Endothelial cell of umbilical vein (primary cell): ENCODE results near the gene LYZL1. TPM values are rescaled to one million over a fixed set of nuclear protein-coding genes. Genes with fewer than 3 reads are reported as not detected.

Source experiments
- BruUV-seq: library from RNA; stranded (reverse); fragments of 400-500 nt; replicated peaks from 2 replicates; lab custom pipeline; 2021; lab: Mats Ljungman, UMichigan
- CTCF ChIA-PET: fragments of 300-600, 350-600 bp; sonication (Branson Sonifier 250); formaldehyde crosslinking; loops from one replicate; lab custom pipeline; 2021; ENCODE audit warnings: antibody characterized with exemption, inconsistent platforms; lab: Charles Lee
- POLR2A ChIA-PET: fragments of 300-600, 350-600 bp; sonication (Branson Sonifier 250); formaldehyde crosslinking; loops from one replicate; lab custom pipeline; 2021; ENCODE audit warnings: antibody characterized with exemption, inconsistent platforms; lab: Charles Lee
- DNase-seq: peaks from one replicate; pipeline ENCODE4 v3.0.0-alpha.2; 2011; ENCODE audit warnings: low read depth, low spot score
- FAIRE-seq: peaks from 2 replicates; lab custom pipeline; 2011; peaks lifted over from hg19 to GRCh38; lab: Jason Lieb, UNC
- H2AFZ ChIP-seq: 2 replicates; pipeline ENCODE4 v1.6.0; 2012; ENCODE audit warnings: low read depth, low read length, control low read depth, inconsistent platforms
- H3K27ac ChIP-seq: 2 replicates; pipeline ENCODE4 v1.5.1; 2011; ENCODE audit warnings: low read depth, mild to moderate bottlenecking, control low read depth, low read length, moderate library complexity; ENCODE audit not compliant: insufficient read depth
- H3K27me3 ChIP-seq, 2 experiments: 2 replicates each; pipeline versions ENCODE4 v1.6.0 to v1.6.1; 2011; ENCODE audit warnings: low read length in 2 of 2, mixed read lengths in 1 of 2; ENCODE audit not compliant: control insufficient read depth in 2 of 2, insufficient read depth in 2 of 2
- H3K36me3 ChIP-seq, 2 experiments: 2 replicates in 1 of 2; 3 replicates in 1 of 2; pipeline ENCODE4 v1.5.1; 2011; ENCODE audit warnings: low read length in 2 of 2, mild to moderate bottlenecking in 1 of 2, moderate library complexity in 1 of 2; ENCODE audit not compliant: control insufficient read depth in 2 of 2, insufficient read depth in 2 of 2; ENCODE audit errors: extremely low read depth in 1 of 2
- H3K4me1 ChIP-seq: 3 replicates; pipeline ENCODE4 v1.5.1; 2011; ENCODE audit warnings: mild to moderate bottlenecking, low read length; ENCODE audit not compliant: control insufficient read depth, insufficient read depth; ENCODE audit errors: extremely low read depth
- H3K4me2 ChIP-seq: 2 replicates; pipeline ENCODE4 v1.6.1; 2011; ENCODE audit warnings: low read length, control low read depth, mixed read lengths; ENCODE audit not compliant: insufficient read depth
- H3K4me3 ChIP-seq, 3 experiments: fragments of 200-600 bp in 1 of 3; sonication (generic), shearing (Covaris generic) in 1 of 3; replicated peaks in 1 of 3; 2 replicates each; pipeline ENCODE4 v1.5.1; 2011 to 2016; ENCODE audit warnings: control low read depth in 3 of 3, low read length in 3 of 3, mild to moderate bottlenecking in 2 of 3, inconsistent platforms in 1 of 3, low read depth in 1 of 3, moderate library complexity in 1 of 3; ENCODE audit not compliant: insufficient read depth in 1 of 3
- H3K79me2 ChIP-seq: 2 replicates; pipeline ENCODE4 v1.6.0; 2012; ENCODE audit warnings: low read length, inconsistent platforms; ENCODE audit not compliant: control insufficient read depth, insufficient read depth
- H3K9ac ChIP-seq: replicated peaks from 2 replicates; pipeline ENCODE3; 2011; ENCODE audit warnings: low read length, control low read depth; ENCODE audit not compliant: insufficient read depth; ENCODE audit errors: extremely low read depth
- H3K9me1 ChIP-seq: replicated peaks from 3 replicates; pipeline ENCODE4 v1.6.0; 2011; ENCODE audit warnings: mild to moderate bottlenecking, low read length; ENCODE audit not compliant: control insufficient read depth, insufficient read depth; ENCODE audit errors: extremely low read depth
- H3K9me3 ChIP-seq: replicated peaks from 2 replicates; pipeline ENCODE4 v1.5.1; 2012; ENCODE audit warnings: low read length, inconsistent platforms; ENCODE audit not compliant: control insufficient read depth, insufficient read depth
- H4K20me1 ChIP-seq: replicated peaks from 2 replicates; pipeline ENCODE3; 2011; ENCODE audit warnings: mild to moderate bottlenecking, low read length; ENCODE audit not compliant: control insufficient read depth, insufficient read depth; ENCODE audit errors: extremely low read depth
- EZH2 ChIP-seq: IDR thresholded peaks from 2 replicates; pipeline ENCODE4 v1.6.1; 2012; ENCODE audit warnings: borderline replicate concordance, low read depth, mild to moderate bottlenecking, moderate library complexity, low read length, inconsistent platforms; ENCODE audit not compliant: severe bottlenecking
- FOS ChIP-seq: IDR thresholded peaks from 2 replicates; pipeline ENCODE4 v1.6.1; 2011; ENCODE audit warnings: mild to moderate bottlenecking, low read length, moderate library complexity, borderline replicate concordance; ENCODE audit not compliant: insufficient read depth
- GATA2 ChIP-seq: IDR thresholded peaks from 2 replicates; pipeline ENCODE4 v1.7.0; 2011; ENCODE audit warnings: low read depth, mild to moderate bottlenecking, moderate library complexity, mixed read lengths, low read length; ENCODE audit not compliant: insufficient read length, insufficient read depth
- JUN ChIP-seq: IDR thresholded peaks from 2 replicates; pipeline ENCODE4 v1.6.1; 2011; ENCODE audit warnings: borderline replicate concordance, low read depth; ENCODE audit not compliant: insufficient read length, insufficient read depth
- MYC ChIP-seq: IDR thresholded peaks from one replicate; pipeline ENCODE4 v1.6.1; 2011; ENCODE audit warnings: mild to moderate bottlenecking, low read depth, low read length
- POLR2A ChIP-seq: IDR thresholded peaks from 2 replicates; pipeline ENCODE4 v1.6.1; 2012; ENCODE audit warnings: low read depth, mild to moderate bottlenecking, control low read depth, low read length
- POLR2AphosphoS5 ChIP-seq: IDR thresholded peaks from 2 replicates; pipeline ENCODE4 v1.6.1; 2012; ENCODE audit warnings: low read depth, mild to moderate bottlenecking, control low read depth, low read length, moderate library complexity; ENCODE audit not compliant: insufficient read depth
- dilution Hi-C: fragments of 300-500 bp; cut with MboI; formaldehyde crosslinking; loops from one replicate; pipeline ENCODE4 v1.15.0; 2019; ENCODE audit warnings: low sequenced_read_pairs; ENCODE audit not compliant: extremely low pct_ligation_motif_present
- intact Hi-C: fragments of 100-400 bp; cut with micrococcal nuclease; formaldehyde crosslinking; loops from one replicate; pipeline ENCODE4 v1.10.0; 2022
- polyA plus RNA-seq, 4 experiments: library from polyadenylated mRNA; depleted of rRNA in 3 of 4; stranded (reverse) in 3 of 4; unstranded in 1 of 4; fragments of >200 nt; gene quantifications; 2 replicates each; pipeline versions ENCODE4 v1.2.1 to v1.2.3, GENCODE V29; 2011 to 2012; ENCODE audit warnings: missing spikeins in 1 of 4
- total RNA-seq: library from RNA; stranded (reverse); gene quantifications from 2 replicates; pipeline ENCODE4 v1.2.3, GENCODE V29; 2021
- TF ChIP-seq, protein P1 (sequence below): IDR thresholded peaks from 2 replicates; pipeline ENCODE4 v1.6.1; 2011; ENCODE audit not compliant: insufficient read depth, insufficient read length
- TF ChIP-seq, protein P2 (sequence below), 2 donors: IDR thresholded peaks; 1 replicate in 1 of 2; 2 replicates in 1 of 2; pipeline ENCODE4 v1.5.1; 2011; ENCODE audit warnings: low read length in 2 of 2, mild to moderate bottlenecking in 2 of 2, moderate library complexity in 2 of 2, control low read depth in 1 of 2, inconsistent platforms in 1 of 2, low read depth in 1 of 2; ENCODE audit not compliant: insufficient read depth in 1 of 2; ENCODE audit errors: extremely low read depth in 1 of 2

Gene LYZL1
- total and polyA plus RNA-seq, 2 donors (not counting 3 experiments of a cell fraction or from before 2014, with no cell fraction given), result not detected

- H3K79me2 ChIP-seq, result no peaks in the 10 kb centered on the region
- H3K27me3 ChIP-seq, result no peaks in the 10 kb centered on the region
- H3K36me3 ChIP-seq, result no peaks in the 10 kb centered on the region
- no TSS peak for BruUV-seq
- TF ChIP-seq EZH2 (no peak), FOS (no peak), POLR2AphosphoS5 (no peak), GATA2 (no peak), MYC (no peak), POLR2A (no peak), JUN (no peak)
- TF ChIP-seq, protein P1, sequence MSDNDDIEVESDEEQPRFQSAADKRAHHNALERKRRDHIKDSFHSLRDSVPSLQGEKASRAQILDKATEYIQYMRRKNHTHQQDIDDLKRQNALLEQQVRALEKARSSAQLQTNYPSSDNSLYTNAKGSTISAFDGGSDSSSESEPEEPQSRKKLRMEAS, result no peak
- TF ChIP-seq, protein P2, sequence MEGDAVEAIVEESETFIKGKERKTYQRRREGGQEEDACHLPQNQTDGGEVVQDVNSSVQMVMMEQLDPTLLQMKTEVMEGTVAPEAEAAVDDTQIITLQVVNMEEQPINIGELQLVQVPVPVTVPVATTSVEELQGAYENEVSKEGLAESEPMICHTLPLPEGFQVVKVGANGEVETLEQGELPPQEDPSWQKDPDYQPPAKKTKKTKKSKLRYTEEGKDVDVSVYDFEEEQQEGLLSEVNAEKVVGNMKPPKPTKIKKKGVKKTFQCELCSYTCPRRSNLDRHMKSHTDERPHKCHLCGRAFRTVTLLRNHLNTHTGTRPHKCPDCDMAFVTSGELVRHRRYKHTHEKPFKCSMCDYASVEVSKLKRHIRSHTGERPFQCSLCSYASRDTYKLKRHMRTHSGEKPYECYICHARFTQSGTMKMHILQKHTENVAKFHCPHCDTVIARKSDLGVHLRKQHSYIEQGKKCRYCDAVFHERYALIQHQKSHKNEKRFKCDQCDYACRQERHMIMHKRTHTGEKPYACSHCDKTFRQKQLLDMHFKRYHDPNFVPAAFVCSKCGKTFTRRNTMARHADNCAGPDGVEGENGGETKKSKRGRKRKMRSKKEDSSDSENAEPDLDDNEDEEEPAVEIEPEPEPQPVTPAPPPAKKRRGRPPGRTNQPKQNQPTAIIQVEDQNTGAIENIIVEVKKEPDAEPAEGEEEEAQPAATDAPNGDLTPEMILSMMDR (IDR thresholded peaks at IDR 0.05; ENCODE audit: extremely low read depth in 1 of 2, insufficient read depth in 1 of 2, low read depth in 1 of 2, low read length in 2 of 2), result no peak
- H3K4me1 ChIP-seq, result no peaks in the 10 kb centered on the region
- no peak for DNase-seq
- no peak overlapping the region for H3K27ac ChIP-seq
- no peaks in the 10 kb centered on the region for H4K20me1 ChIP-seq
- H2AFZ ChIP-seq, result no peak overlapping the region
- no peak overlapping the region for H3K9ac ChIP-seq
- dilution Hi-C loops (no loop called here), intact Hi-C loops (no loop called here)
- no peak overlapping the region for H3K4me2 ChIP-seq
- no peak overlapping the region for H3K4me3 ChIP-seq
- ChIA-PET POLR2A (no interaction called here), CTCF (no interaction called here)
- no peaks in the 10 kb centered on the region for H3K9me3 ChIP-seq
- no peaks in the 10 kb centered on the region for H3K9me1 ChIP-seq
- no peak for FAIRE-seq
These were observed 22.2 kb upstream of the LYZL1 start for GRCh38 chr10:29266641-29267040.
